ENCODE data around the gene LIN7B.

DNA sequence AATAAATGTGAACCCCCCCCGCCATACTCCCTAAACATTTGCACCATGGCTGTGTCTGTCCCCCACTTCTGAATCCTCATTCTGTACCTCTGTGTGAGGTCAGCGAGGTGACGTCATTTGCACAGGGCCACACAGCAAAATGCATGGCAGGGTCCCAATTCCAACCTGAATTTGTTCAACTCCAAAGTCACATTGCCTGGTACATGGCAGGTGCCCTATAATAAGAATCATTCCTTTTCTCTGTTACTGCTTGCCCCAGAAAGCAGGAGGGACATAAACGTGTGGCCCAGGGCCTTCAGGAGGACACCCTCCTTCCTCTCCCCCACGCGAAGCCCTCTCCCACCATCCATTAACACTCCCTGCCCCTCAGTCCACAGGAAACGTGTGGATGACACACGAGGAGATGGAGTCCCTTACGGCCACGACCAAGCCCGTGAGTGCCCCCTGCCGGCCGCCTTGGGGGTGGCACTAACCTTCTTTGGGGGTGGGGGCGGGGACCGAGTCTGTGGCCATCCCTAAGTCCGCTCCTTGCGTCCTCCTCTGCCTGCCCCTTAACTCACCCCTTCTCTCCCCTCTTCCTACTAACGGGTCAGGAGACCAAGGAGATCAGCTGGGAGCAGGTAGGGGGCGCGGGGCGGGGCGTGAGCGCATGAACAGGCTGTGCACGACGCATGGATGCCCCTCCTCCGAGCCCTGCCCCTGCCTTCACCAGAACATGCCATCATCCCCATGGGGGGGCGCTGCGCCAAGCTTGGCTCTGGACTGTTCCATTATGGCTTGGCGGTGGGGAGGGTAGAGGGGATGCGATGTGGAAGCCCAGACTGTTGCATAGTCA, 31.6 kb downstream of the LIN7B start:
- TF ChIP-seq MYNN (IDR thresholded peaks at IDR 0.05) (no peak), MYNN (CRISPR knock-in tag; IDR thresholded peaks at IDR 0.05) (no peak), JUNB (CRISPR knock-in tag; conservative IDR thresholded peaks at IDR 0.05) (0 out of 2 replicates have a peak, but pooled peaks have one; percentile 57), SIN3A (IDR thresholded peaks at IDR 0.05; ENCODE audit: borderline replicate concordance in 2 of 2, control insufficient read depth in 1 of 2, low read depth in 2 of 2, low read length in 2 of 2) (0 out of 4 replicates have a peak, but pooled peaks have one; percentile 39 to 64), NFATC3 (IDR thresholded peaks at IDR 0.05) (no peak), TEAD1 (CRISPR knock-in tag; IDR thresholded peaks at IDR 0.05) (no peak), SIX5 (IDR thresholded peaks at IDR 0.05; ENCODE audit: borderline replicate concordance in 1 of 2, insufficient read depth in 1 of 2, low read depth in 1 of 2, low read length in 2 of 2) (peak in 1 of 2 experiments; percentile 17; a peak in 2 of 4 replicates), CREB1 (IDR thresholded peaks at IDR 0.05) (peak; percentile 39), CREB1 (CRISPR knock-in tag; IDR thresholded peaks at IDR 0.05) (peak; percentile 76), CEBPB (tag; IDR thresholded peaks at IDR 0.05) (no peak), LEF1 (IDR thresholded peaks at IDR 0.05) (no peak), EP300 (IDR thresholded peaks at IDR 0.05; ENCODE audit: low read length) (peak; percentile 1; the same call in 1 of the 2 replicates), NFXL1 (CRISPR knock-in tag; IDR thresholded peaks at IDR 0.05) (no peak)
- TF ChIP-seq, protein P1, sequence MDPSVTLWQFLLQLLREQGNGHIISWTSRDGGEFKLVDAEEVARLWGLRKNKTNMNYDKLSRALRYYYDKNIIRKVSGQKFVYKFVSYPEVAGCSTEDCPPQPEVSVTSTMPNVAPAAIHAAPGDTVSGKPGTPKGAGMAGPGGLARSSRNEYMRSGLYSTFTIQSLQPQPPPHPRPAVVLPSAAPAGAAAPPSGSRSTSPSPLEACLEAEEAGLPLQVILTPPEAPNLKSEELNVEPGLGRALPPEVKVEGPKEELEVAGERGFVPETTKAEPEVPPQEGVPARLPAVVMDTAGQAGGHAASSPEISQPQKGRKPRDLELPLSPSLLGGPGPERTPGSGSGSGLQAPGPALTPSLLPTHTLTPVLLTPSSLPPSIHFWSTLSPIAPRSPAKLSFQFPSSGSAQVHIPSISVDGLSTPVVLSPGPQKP (CRISPR knock-in tag; IDR thresholded peaks at IDR 0.05), result no peak
